Stomach (tissue), 9 donors: ENCODE results near the gene C18orf32. TPM values are rescaled to one million over a fixed set of nuclear protein-coding genes. Genes with fewer than 3 reads are reported as not detected.

ENCODE experiments used
- DNase-seq, 2 donors: peaks; one replicate each; pipeline versions ENCODE4 v3.0.0 to v3.0.0-alpha.2; 2013 to 2019
- H3K27ac ChIP-seq, 5 donors: fragments of 200-600 bp in 4 of 5; sonication (generic) in 4 of 5; one replicate each; pipeline ENCODE4 v1.5.1; 2013 to 2019; ENCODE audit warnings: mild to moderate bottlenecking in 1 of 5, moderate library complexity in 1 of 5
- H3K27me3 ChIP-seq, 3 donors: fragments of 200-600 bp; sonication (generic); one replicate each; pipeline ENCODE4 v1.5.1; 2017 to 2019; ENCODE audit warnings: mixed run types in 1 of 3
- H3K36me3 ChIP-seq, 4 donors: fragments of 200-600 bp; sonication (generic); 1 replicate in 3 of 4; 2 replicates in 1 of 4; pipeline ENCODE4 v1.5.1; 2016 to 2019
- H3K4me1 ChIP-seq, 4 donors: fragments of 200-600 bp; sonication (generic); one replicate each; pipeline ENCODE4 v1.5.1; 2016 to 2019
- H3K4me3 ChIP-seq, 4 donors: fragments of 200-600 bp; sonication (generic) in 3 of 4; one replicate each; pipeline ENCODE4 v1.5.1; 2016 to 2019; ENCODE audit warnings: mild to moderate bottlenecking in 1 of 4
- H3K9me3 ChIP-seq, 4 donors: fragments of 200-600 bp; sonication (generic); one replicate each; pipeline ENCODE4 v1.5.1; 2016 to 2019
- EP300 ChIP-seq: sonication (generic); formaldehyde crosslinking; IDR thresholded peaks from one replicate; pipeline ENCODE4 v1.6.1; 2017; ENCODE audit warnings: antibody characterized with exemption
- POLR2A ChIP-seq, 4 donors: fragments of 450-650 bp; IDR thresholded peaks; one replicate each; pipeline ENCODE4 v1.6.1; 2016; ENCODE audit warnings: antibody characterized with exemption in 4 of 4, control low read depth in 2 of 4, mild to moderate bottlenecking in 1 of 4, moderate library complexity in 1 of 4
- POLR2AphosphoS5 ChIP-seq, 3 donors: sonication (generic); formaldehyde crosslinking; IDR thresholded peaks; one replicate each; pipeline ENCODE4 v1.6.1; 2016; ENCODE audit warnings: antibody characterized with exemption in 3 of 3
- WGBS, 5 donors: extraction: QIAGEN DNeasy Blood & Tissue Kit in 3 of 5; methylation state at CpG; one replicate each; pipeline versions ENCODE4 v1.1.5 to v1.1.7; 2013 to 2018; 5-methylcytosine and 5-hydroxymethylcytosine counted together
- intact Hi-C: fragments of 100-400 bp; cut with DNase I; formaldehyde crosslinking; loops from one replicate; pipeline ENCODE4 v1.15.1; 2023; ENCODE audit warnings: low total_unique reads
- polyA plus RNA-seq, 3 donors: library from polyadenylated mRNA; stranded (reverse); fragments of 200-250 nt; gene quantifications; one replicate each; pipeline ENCODE4 v1.2.3, GENCODE V29; 2013
- total RNA-seq, 5 donors: library from RNA; depleted of rRNA; stranded (reverse); fragments of >200 nt; gene quantifications; one replicate each; pipeline versions ENCODE4 v1.1.0 to v1.2.3, GENCODE V29; 2014 to 2016
- TF ChIP-seq, protein P1 (sequence below), 7 experiments: fragments of 450-650 bp in 4 of 7; fragments of 200-600 bp in 3 of 7; sonication (generic) in 3 of 7; IDR thresholded peaks; one replicate each; pipeline ENCODE4 v1.5.1; 2016 to 2019; ENCODE audit warnings: antibody characterized with exemption in 7 of 7, control low read depth in 2 of 7, mild to moderate bottlenecking in 1 of 7
- donor health status: healthy with polysubstance abuse.
- donor health status: Bipolar disorder and iron deficiency.
- donor health status: healthy.

C18orf32 gene
- total and polyA plus RNA-seq, 8 donors = 0.58 to 186 (median 62.7) TPM

- 1 to 4% (median 1%) methylated on average over 10 of the region's 10 CpGs for whole genome bisulfite sequencing, 5 donors
- H3K36me3 ChIP-seq = peaks cover 36 to 62% (median 57%) of the 10 kb centered on the region in 4 donors
Measured at GRCh38 chr18:49486606-49486952, 455 bp downstream of the C18orf32 start.

DNA sequence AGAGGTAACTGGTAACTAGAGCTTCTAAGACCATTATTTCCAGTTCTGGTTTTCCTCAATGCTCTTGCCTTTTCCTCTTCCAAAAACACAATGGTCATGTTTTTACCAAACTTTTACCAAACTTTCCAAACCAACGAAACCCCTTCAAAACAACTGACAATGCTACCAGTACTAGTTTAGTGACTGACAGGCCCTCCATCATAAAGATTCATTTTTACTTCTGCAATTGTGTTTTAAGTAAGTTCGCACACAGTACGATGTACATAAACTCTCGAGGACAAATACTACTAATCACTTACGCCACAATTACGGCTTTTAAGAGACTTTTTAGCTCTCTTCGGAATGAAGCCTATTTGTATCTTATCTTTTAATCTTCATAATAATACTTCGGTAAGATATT lies 900 bp downstream of the C18orf32 start:
- Histone ChIP-seq H3K9me3 (no peaks in the 10 kb centered on the region), H3K4me3 (peak overlapping the region; percentile 58 to 86 (median 72))
- 9 to 17% (median 13%) methylated on average over 8 of the region's 8 CpGs for WGBS, 5 donors

More at GRCh38 chr18:49486606-49486952, 455 bp downstream of the C18orf32 start:
- TF ChIP-seq EP300 (no peak), POLR2A (IDR thresholded peaks at IDR 0.05) (no peak), POLR2AphosphoS5 (IDR thresholded peaks at IDR 0.05) (no peak)
- TF ChIP-seq, protein P1, sequence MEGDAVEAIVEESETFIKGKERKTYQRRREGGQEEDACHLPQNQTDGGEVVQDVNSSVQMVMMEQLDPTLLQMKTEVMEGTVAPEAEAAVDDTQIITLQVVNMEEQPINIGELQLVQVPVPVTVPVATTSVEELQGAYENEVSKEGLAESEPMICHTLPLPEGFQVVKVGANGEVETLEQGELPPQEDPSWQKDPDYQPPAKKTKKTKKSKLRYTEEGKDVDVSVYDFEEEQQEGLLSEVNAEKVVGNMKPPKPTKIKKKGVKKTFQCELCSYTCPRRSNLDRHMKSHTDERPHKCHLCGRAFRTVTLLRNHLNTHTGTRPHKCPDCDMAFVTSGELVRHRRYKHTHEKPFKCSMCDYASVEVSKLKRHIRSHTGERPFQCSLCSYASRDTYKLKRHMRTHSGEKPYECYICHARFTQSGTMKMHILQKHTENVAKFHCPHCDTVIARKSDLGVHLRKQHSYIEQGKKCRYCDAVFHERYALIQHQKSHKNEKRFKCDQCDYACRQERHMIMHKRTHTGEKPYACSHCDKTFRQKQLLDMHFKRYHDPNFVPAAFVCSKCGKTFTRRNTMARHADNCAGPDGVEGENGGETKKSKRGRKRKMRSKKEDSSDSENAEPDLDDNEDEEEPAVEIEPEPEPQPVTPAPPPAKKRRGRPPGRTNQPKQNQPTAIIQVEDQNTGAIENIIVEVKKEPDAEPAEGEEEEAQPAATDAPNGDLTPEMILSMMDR (IDR thresholded peaks at IDR 0.05) = no peak
- no peak for DNase-seq
- H3K27me3 ChIP-seq = no peaks in the 10 kb centered on the region
- H3K9me3 ChIP-seq = no peaks in the 10 kb centered on the region
- H3K27ac ChIP-seq = peak overlapping the region; percentile 93 to 100 (median 98)
- peaks cover 25 to 69% (median 56%) of the 10 kb centered on the region in 4 donors for H3K4me1 ChIP-seq
- peak overlapping the region; percentile 58 to 86 (median 72) for H3K4me3 ChIP-seq
- intact Hi-C loops = no loop called here

GRCh38 chr18:49483198-49483597 lies 3.8 kb downstream of the C18orf32 start:
- intact Hi-C loops = no loop called here

More for the DNA sequence above, 900 bp downstream of the C18orf32 start:
- peak in 1 of 2 donors; percentile 13 for DNase-seq
- intact Hi-C loops = no loop called here
- H3K4me1 ChIP-seq = peaks cover 20 to 64% (median 51%) of the 10 kb centered on the region in 4 donors
- peak overlapping the region in 4 of 5 donors; percentile 93 to 99 (median 97) for H3K27ac ChIP-seq
- H3K36me3 ChIP-seq = peaks cover 35 to 63% (median 59%) of the 10 kb centered on the region in 4 donors
- H3K27me3 ChIP-seq = no peaks in the 10 kb centered on the region
- TF ChIP-seq POLR2AphosphoS5 (IDR thresholded peaks at IDR 0.05) = no peak
- TF ChIP-seq, protein P1 (IDR thresholded peaks at IDR 0.05) = no peak
- TF ChIP-seq EP300 = no peak
- no peak for TF ChIP-seq POLR2A (IDR thresholded peaks at IDR 0.05)

DNA sequence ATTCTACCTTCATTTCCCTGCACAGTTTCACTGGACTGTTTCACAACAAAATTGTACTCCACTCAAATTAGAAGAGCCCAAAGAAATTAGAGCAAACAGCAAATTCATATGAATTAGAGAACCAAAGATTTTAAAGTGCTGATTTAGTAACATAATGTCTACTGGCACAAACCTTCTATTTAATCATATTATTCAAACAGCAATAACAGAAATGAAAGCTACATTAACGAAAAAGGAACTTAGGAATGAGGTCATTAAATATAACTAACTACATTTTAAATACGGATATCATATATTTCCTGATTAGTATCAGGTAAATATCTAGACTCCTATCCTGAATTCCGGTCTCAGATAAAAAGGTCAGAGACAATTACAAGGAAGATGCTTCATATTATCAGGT lies 5.1 kb downstream of the C18orf32 start:
- intact Hi-C loops = no loop called here
- H3K4me1 ChIP-seq = peaks cover 10 to 32% (median 26%) of the 10 kb centered on the region in 4 donors
- no peak for TF ChIP-seq POLR2A (IDR thresholded peaks at IDR 0.05)
- no peak for TF ChIP-seq EP300
- TF ChIP-seq, protein P1 (IDR thresholded peaks at IDR 0.05) = no peak
- TF ChIP-seq POLR2AphosphoS5 (IDR thresholded peaks at IDR 0.05) = no peak
- no peaks in the 10 kb centered on the region for H3K27me3 ChIP-seq
- 59 to 71% (median 68%) methylated on average over 3 of the region's 3 CpGs for WGBS, 5 donors
- H3K27ac ChIP-seq = no peak overlapping the region
- H3K4me3 ChIP-seq = no peak overlapping the region
- no peaks in the 10 kb centered on the region for H3K9me3 ChIP-seq
- DNase-seq = no peak
- peaks cover 22 to 56% (median 50%) of the 10 kb centered on the region in 4 donors for H3K36me3 ChIP-seq

More at GRCh38 chr18:49483198-49483597, 3.8 kb downstream of the C18orf32 start:
- no peak for TF ChIP-seq EP300
- no peak for TF ChIP-seq POLR2AphosphoS5 (IDR thresholded peaks at IDR 0.05)
- Histone ChIP-seq H3K27ac (no peak overlapping the region), H3K27me3 (no peaks in the 10 kb centered on the region), H3K9me3 (no peaks in the 10 kb centered on the region), H3K4me1 (peaks cover 10 to 42% (median 33%) of the 10 kb centered on the region in 4 donors), H3K4me3 (no peak overlapping the region), H3K36me3 (peaks cover 22 to 61% (median 55%) of the 10 kb centered on the region in 4 donors)
- DNase-seq = no peak

- intact Hi-C loops = no loop called here
- TF ChIP-seq EP300 = no peak
- TF ChIP-seq, protein P1 (IDR thresholded peaks at IDR 0.05) = no peak
- TF ChIP-seq POLR2AphosphoS5 (IDR thresholded peaks at IDR 0.05) = no peak
- no peak for TF ChIP-seq POLR2A (IDR thresholded peaks at IDR 0.05)
- WGBS, 5 donors = 87 to 91% (median 90%) methylated on average over 4 of the region's 4 CpGs
- H3K36me3 ChIP-seq = peaks cover 22 to 60% (median 51%) of the 10 kb centered on the region in 4 donors
- no peaks in the 10 kb centered on the region for H3K9me3 ChIP-seq
- H3K27ac ChIP-seq = no peak overlapping the region
- H3K27me3 ChIP-seq = no peaks in the 10 kb centered on the region
- no peak overlapping the region for H3K4me3 ChIP-seq
- H3K4me1 ChIP-seq = peaks cover 10 to 37% (median 28%) of the 10 kb centered on the region in 4 donors
- DNase-seq = no peak
Measured at GRCh38 chr18:49481317-49481716, 5.7 kb downstream of the C18orf32 start.
